GM21576 (cell line): ENCODE data around the gene IRAK3.

Experiments
- ATAC-seq: cut with Tn5 transposase; IDR thresholded peaks from one replicate; pipeline ENCODE4 v1.9.1; 2021; ENCODE audit warnings: mild to moderate bottlenecking, moderate library complexity; ENCODE audit not compliant: unreplicated experiment

Gene IRAK3

DNA sequence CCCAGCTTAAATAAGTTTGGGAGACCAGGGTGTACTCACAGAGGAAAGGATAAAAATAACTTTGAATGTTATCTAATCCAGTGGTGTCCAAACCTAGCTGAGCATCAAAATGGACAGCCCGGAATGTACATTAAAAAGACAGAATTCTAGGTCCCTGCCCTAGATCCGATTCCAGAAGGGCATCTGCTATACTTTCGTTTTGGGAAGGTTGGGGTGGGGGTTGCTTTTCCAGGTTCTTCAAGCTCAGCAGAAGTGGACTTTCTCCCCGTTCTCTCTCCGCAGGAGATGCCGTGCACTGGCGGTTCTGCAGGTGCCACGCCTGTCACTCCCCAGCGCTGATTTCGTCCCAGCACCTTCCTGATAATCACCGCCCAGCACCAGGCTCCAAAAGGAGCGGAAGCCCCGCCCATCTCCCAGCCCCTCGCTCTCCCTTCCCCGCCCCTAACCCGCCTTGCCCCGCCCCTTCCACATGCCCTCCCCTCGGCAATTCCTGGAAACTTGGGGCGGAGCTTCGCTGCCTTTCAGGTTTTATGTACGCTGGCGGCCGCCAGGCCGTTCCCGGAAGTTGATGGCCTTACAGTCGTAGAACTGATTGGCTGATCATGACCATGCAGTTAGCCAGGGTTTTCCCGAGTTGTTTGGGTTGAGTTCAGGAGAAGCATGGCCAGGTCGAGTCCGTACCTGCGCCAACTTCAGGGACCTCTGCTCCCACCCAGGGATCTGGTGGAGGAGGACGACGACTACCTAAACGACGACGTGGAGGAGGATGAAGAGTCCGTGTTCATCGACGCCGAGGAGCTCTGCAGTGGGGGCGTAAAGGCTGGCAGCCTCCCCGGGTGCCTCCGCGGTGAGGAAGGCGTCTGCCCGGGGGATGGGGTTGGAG lies 113.2 kb downstream of the IRAK3 start, which contains the start of gene HELB:
Gene HELB (plus strand): TSS at position 550 of the 883 bp plus-strand sequence. CDS start 111 bp downstream, at position 661.
- peak; percentile 89 for ATAC-seq

- ATAC-seq = no peak
These were observed 113.8 kb downstream of the IRAK3 start for GRCh38 chr12:66302827-66303169.

GRCh38 chr12:66303316-66303804 lies 114.3 kb downstream of the IRAK3 start:
- peak; percentile 48 for ATAC-seq
